GM13976 (cell line): ENCODE measurements around the gene LATS2.

Experiments
- DNase-seq: peaks from one replicate; pipeline ENCODE4 v3.0.0; 2012; ENCODE audit warnings: low spot score
- in situ Hi-C: fragments of 300-500 bp; cut with MboI; formaldehyde crosslinking; loops from one replicate; pipeline ENCODE4 v1.12.0; 2022; ENCODE audit warnings: low sequenced_read_pairs, mixed read lengths, inconsistent platforms; ENCODE audit not compliant: unreplicated experiment
- TF ChIP-seq, protein P1 (sequence below): IDR thresholded peaks from 2 replicates; pipeline ENCODE4 v1.5.1; 2012; ENCODE audit warnings: borderline replicate concordance, mild to moderate bottlenecking; ENCODE audit not compliant: insufficient read depth; ENCODE audit errors: extremely low read depth, missing control alignments, control extremely low read depth

The LATS2 gene

GRCh38 chr13:21000647-21001046 is 60.7 kb downstream of the LATS2 start:
- no peak for DNase-seq
- in situ Hi-C loops: no loop called here
- TF ChIP-seq, protein P1, sequence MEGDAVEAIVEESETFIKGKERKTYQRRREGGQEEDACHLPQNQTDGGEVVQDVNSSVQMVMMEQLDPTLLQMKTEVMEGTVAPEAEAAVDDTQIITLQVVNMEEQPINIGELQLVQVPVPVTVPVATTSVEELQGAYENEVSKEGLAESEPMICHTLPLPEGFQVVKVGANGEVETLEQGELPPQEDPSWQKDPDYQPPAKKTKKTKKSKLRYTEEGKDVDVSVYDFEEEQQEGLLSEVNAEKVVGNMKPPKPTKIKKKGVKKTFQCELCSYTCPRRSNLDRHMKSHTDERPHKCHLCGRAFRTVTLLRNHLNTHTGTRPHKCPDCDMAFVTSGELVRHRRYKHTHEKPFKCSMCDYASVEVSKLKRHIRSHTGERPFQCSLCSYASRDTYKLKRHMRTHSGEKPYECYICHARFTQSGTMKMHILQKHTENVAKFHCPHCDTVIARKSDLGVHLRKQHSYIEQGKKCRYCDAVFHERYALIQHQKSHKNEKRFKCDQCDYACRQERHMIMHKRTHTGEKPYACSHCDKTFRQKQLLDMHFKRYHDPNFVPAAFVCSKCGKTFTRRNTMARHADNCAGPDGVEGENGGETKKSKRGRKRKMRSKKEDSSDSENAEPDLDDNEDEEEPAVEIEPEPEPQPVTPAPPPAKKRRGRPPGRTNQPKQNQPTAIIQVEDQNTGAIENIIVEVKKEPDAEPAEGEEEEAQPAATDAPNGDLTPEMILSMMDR: no peak

DNA sequence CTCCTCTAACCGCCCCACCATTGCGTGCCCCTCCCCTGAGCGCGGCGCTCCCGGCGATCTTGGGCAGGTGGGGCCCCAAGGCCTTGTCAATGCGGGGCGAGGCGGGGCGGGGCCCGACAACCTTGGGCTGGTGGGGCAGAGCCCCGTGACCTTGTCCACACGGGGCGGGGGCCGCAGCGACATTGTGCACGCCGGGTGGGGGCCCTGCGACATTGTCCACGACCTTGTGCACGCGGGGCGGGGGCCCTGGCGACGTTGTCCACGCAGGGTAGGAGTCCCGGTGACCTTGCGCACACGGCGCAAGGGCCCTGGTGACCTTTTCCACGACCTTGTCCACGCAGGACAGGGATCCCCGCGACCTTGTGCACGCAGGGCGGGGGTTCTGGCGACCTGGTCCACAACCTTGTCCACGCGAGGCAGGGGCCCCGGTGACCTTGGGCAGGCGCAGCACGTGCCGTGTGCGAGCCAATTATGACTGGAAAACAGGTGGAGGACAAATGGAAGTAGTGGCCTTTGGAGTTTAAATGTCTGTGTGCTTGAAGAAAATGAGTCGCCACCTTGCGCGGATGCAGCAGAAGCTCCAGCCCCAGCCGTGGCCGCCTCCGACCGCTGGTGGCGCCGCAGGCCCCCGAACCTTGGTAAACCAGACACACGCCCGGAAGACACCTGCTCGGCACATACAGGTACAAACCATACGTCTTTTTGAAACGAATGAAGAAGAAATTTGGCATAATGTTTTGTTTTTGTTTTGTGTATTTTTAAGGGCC is 62.6 kb downstream of the LATS2 start:
- in situ Hi-C loops: no loop called here
- no peak for DNase-seq
- TF ChIP-seq, protein P1: no peak

- in situ Hi-C loops: no loop called here
- no peak for DNase-seq
- TF ChIP-seq, protein P1: no peak
Observed at GRCh38 chr13:20997301-20998161, 63.9 kb downstream of the LATS2 start.

DNA sequence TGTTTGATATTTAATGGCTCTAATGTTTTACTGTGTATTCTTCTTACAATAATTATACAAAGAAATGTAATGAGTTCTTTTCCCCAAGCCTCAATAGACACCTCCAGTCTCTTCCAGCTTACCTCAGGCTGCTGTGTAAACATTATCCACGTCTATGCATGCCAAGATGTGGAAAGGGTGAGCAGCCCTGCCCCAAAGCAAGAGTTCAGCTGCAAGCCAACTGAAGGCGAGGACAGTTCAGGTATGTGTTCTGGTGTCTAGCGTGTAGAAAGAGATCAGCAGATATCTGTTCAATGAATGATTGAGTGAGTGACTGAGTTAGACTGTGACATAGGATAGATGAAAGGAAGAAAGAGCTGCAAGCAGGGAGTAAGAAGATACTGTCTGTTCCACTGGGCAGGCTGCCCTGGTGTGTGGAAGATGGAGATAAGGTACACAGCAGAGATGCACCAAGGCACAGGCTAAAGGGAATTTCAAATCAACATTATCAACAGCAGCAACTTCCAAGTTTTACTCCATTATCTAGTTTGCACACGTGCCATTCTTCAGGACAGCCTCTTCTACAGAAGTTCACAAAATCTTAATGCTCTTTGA is 66.0 kb downstream of the LATS2 start:
- TF ChIP-seq, protein P1: no peak
- in situ Hi-C loops: no loop called here
- DNase-seq: no peak

GRCh38 chr13:20994441-20994821 is 67.0 kb downstream of the LATS2 start:
- no peak for DNase-seq
- in situ Hi-C loops: no loop called here
- TF ChIP-seq, protein P1: no peak

- TF ChIP-seq, protein P1: no peak
- in situ Hi-C loops: no loop called here
- DNase-seq: no peak
Observed at GRCh38 chr13:20993661-20994440, 67.5 kb downstream of the LATS2 start.
